Memory B cell (primary cell): ENCODE measurements around the gene CDCP2.
"Not testable (repeated sequence)": the region's sequence is repeated elsewhere in the genome, so short reads cannot be mapped to it uniquely, and the experiment has no call there.

Experiments used
- ATAC-seq: fragments of 150-1000 bp; cut with Tn5 transposase; 2 replicates; pipeline ENCODE4 v1.10.0; 2021; ENCODE audit warnings: low read depth, mild to moderate bottlenecking, moderate library complexity
- DNase-seq, 2 donors: peaks; one replicate each; pipeline ENCODE4 v3.0.0; 2022; ENCODE audit warnings: low spot score in 2 of 2
- H3K27ac Mint-ChIP-seq: one replicate; pipeline ENCODE4 v1.8.0; 2022; ENCODE audit warnings: mild to moderate bottlenecking, moderate library complexity, mixed read lengths
- H3K27me3 Mint-ChIP-seq: one replicate; pipeline ENCODE4 v1.8.0; 2022; ENCODE audit warnings: mixed read lengths
- H3K36me3 Mint-ChIP-seq: one replicate; pipeline ENCODE4 v1.8.0; 2022; ENCODE audit warnings: mild to moderate bottlenecking, mixed read lengths
- H3K4me1 Mint-ChIP-seq: one replicate; pipeline ENCODE4 v1.8.0; 2022; ENCODE audit warnings: mixed read lengths
- H3K4me3 Mint-ChIP-seq: one replicate; pipeline ENCODE4 v1.8.0; 2022; ENCODE audit warnings: mild to moderate bottlenecking, moderate library complexity, mixed read lengths
- H3K9me3 Mint-ChIP-seq: one replicate; pipeline ENCODE4 v1.8.0; 2022; ENCODE audit warnings: mixed read lengths

CDCP2 gene

GRCh38 chr1:54109129-54110090, 43.4 kb downstream of the CDCP2 start:
- no peaks in the 10 kb centered on the region for H3K27me3 Mint-ChIP-seq
- H3K36me3 Mint-ChIP-seq = peaks cover 3% of the 10 kb centered on the region
- H3K4me3 Mint-ChIP-seq = no peak overlapping the region
- no peak for DNase-seq
- ATAC-seq = no peak
- H3K9me3 Mint-ChIP-seq = no peaks in the 10 kb centered on the region
- H3K27ac Mint-ChIP-seq = no peak overlapping the region
- H3K4me1 Mint-ChIP-seq = no peaks in the 10 kb centered on the region

- H3K4me1 Mint-ChIP-seq = no peaks in the 10 kb centered on the region
- H3K27me3 Mint-ChIP-seq = no peaks in the 10 kb centered on the region
- no peak overlapping the region for H3K4me3 Mint-ChIP-seq
- H3K36me3 Mint-ChIP-seq = peaks cover 3% of the 10 kb centered on the region
- H3K9me3 Mint-ChIP-seq = no peaks in the 10 kb centered on the region
- H3K27ac Mint-ChIP-seq = no peak overlapping the region
- DNase-seq = no peak
- no peak for ATAC-seq
These were observed 44.6 kb downstream of the CDCP2 start for GRCh38 chr1:54108156-54108555.

- ATAC-seq = no peak
- DNase-seq = no peak
- Mint-ChIP-seq H3K4me1 (no peaks in the 10 kb centered on the region), H3K27ac (no peak overlapping the region), H3K4me3 (no peak overlapping the region), H3K27me3 (no peaks in the 10 kb centered on the region), H3K36me3 (peaks cover 9% of the 10 kb centered on the region), H3K9me3 (peaks cover 2% of the 10 kb centered on the region)
These were observed 45.7 kb downstream of the CDCP2 start for GRCh38 chr1:54107131-54107530.

GRCh38 chr1:54105736-54106269, 47.0 kb downstream of the CDCP2 start:
- H3K27ac Mint-ChIP-seq = no peak overlapping the region
- H3K4me1 Mint-ChIP-seq = no peaks in the 10 kb centered on the region
- ATAC-seq (no peak), DNase-seq (no peak)
- H3K27me3 Mint-ChIP-seq = no peaks in the 10 kb centered on the region
- peaks cover 2% of the 10 kb centered on the region for H3K9me3 Mint-ChIP-seq
- H3K36me3 Mint-ChIP-seq = peaks cover 15% of the 10 kb centered on the region
- H3K4me3 Mint-ChIP-seq = no peak overlapping the region

- ATAC-seq = no peak
- no peak for DNase-seq
- peaks cover 2% of the 10 kb centered on the region for H3K9me3 Mint-ChIP-seq
- no peak overlapping the region for H3K27ac Mint-ChIP-seq
- H3K4me1 Mint-ChIP-seq = no peaks in the 10 kb centered on the region
- no peak overlapping the region for H3K4me3 Mint-ChIP-seq
- H3K36me3 Mint-ChIP-seq = peaks cover 20% of the 10 kb centered on the region
- H3K27me3 Mint-ChIP-seq = no peaks in the 10 kb centered on the region
These were observed 47.7 kb downstream of the CDCP2 start for GRCh38 chr1:54105080-54105479.

- not testable (repeated sequence) for H3K4me3 Mint-ChIP-seq, DNase-seq, H3K27ac Mint-ChIP-seq, ATAC-seq, H3K4me1 Mint-ChIP-seq, H3K9me3 Mint-ChIP-seq, H3K27me3 Mint-ChIP-seq
- peaks cover 20% of the 10 kb centered on the region for H3K36me3 Mint-ChIP-seq
These were observed 48.2 kb downstream of the CDCP2 start for GRCh38 chr1:54104613-54105012.

GRCh38 chr1:54103414-54103813, 49.4 kb downstream of the CDCP2 start:
- Mint-ChIP-seq H3K27me3 (no peaks in the 10 kb centered on the region), H3K4me1 (no peaks in the 10 kb centered on the region), H3K27ac (no peak overlapping the region), H3K36me3 (peaks cover 27% of the 10 kb centered on the region), H3K9me3 (peaks cover 2% of the 10 kb centered on the region), H3K4me3 (no peak overlapping the region)
- DNase-seq (no peak), ATAC-seq (no peak)

- DNase-seq (no peak), ATAC-seq (no peak)
- no peaks in the 10 kb centered on the region for H3K27me3 Mint-ChIP-seq
- peaks cover 2% of the 10 kb centered on the region for H3K9me3 Mint-ChIP-seq
- H3K4me3 Mint-ChIP-seq = no peak overlapping the region
- H3K4me1 Mint-ChIP-seq = no peaks in the 10 kb centered on the region
- peaks cover 33% of the 10 kb centered on the region for H3K36me3 Mint-ChIP-seq
- H3K27ac Mint-ChIP-seq = no peak overlapping the region
These were observed 52.3 kb downstream of the CDCP2 start for GRCh38 chr1:54100500-54100899.

GRCh38 chr1:54099061-54099610, 53.7 kb downstream of the CDCP2 start:
- H3K27me3 Mint-ChIP-seq = no peaks in the 10 kb centered on the region
- no peak for ATAC-seq
- no peak for DNase-seq
- H3K9me3 Mint-ChIP-seq = peaks cover 2% of the 10 kb centered on the region
- H3K36me3 Mint-ChIP-seq = peaks cover 34% of the 10 kb centered on the region
- no peaks in the 10 kb centered on the region for H3K4me1 Mint-ChIP-seq
- no peak overlapping the region for H3K4me3 Mint-ChIP-seq
- H3K27ac Mint-ChIP-seq = no peak overlapping the region

- DNase-seq = no peak
- H3K4me1 Mint-ChIP-seq = no peaks in the 10 kb centered on the region
- ATAC-seq = no peak
- no peaks in the 10 kb centered on the region for H3K9me3 Mint-ChIP-seq
- H3K27ac Mint-ChIP-seq = no peak overlapping the region
- no peak overlapping the region for H3K4me3 Mint-ChIP-seq
- peaks cover 27% of the 10 kb centered on the region for H3K36me3 Mint-ChIP-seq
- H3K27me3 Mint-ChIP-seq = no peaks in the 10 kb centered on the region
These were observed 55.9 kb downstream of the CDCP2 start for GRCh38 chr1:54096877-54097240.

GRCh38 chr1:54096227-54096876, 56.4 kb downstream of the CDCP2 start:
- no peak overlapping the region for H3K4me3 Mint-ChIP-seq
- H3K4me1 Mint-ChIP-seq = no peaks in the 10 kb centered on the region
- H3K9me3 Mint-ChIP-seq = no peaks in the 10 kb centered on the region
- H3K36me3 Mint-ChIP-seq = peaks cover 28% of the 10 kb centered on the region
- no peak for ATAC-seq
- DNase-seq = no peak
- no peaks in the 10 kb centered on the region for H3K27me3 Mint-ChIP-seq
- H3K27ac Mint-ChIP-seq = no peak overlapping the region

- no peak overlapping the region for H3K27ac Mint-ChIP-seq
- DNase-seq (no peak), ATAC-seq (no peak)
- H3K27me3 Mint-ChIP-seq = no peaks in the 10 kb centered on the region
- no peaks in the 10 kb centered on the region for H3K9me3 Mint-ChIP-seq
- H3K4me3 Mint-ChIP-seq = no peak overlapping the region
- H3K36me3 Mint-ChIP-seq = peaks cover 26% of the 10 kb centered on the region
- no peaks in the 10 kb centered on the region for H3K4me1 Mint-ChIP-seq
These were observed 57.1 kb downstream of the CDCP2 start for GRCh38 chr1:54095546-54096226.

- H3K4me1 Mint-ChIP-seq, H3K9me3 Mint-ChIP-seq, H3K27me3 Mint-ChIP-seq, DNase-seq, ATAC-seq, H3K4me3 Mint-ChIP-seq, H3K27ac Mint-ChIP-seq: not testable (repeated sequence)
- H3K36me3 Mint-ChIP-seq = peaks cover 21% of the 10 kb centered on the region
These were observed 58.1 kb downstream of the CDCP2 start for GRCh38 chr1:54094730-54095105.
